Tibial artery (tissue), 4 donors: ENCODE results near the gene EID1.
A peak's percentile ranks its signal among the peaks of the same experiment; 100 is the strongest.

Experiments
- DNase-seq, 2 donors: peaks; one replicate each; pipeline ENCODE4 v3.0.0-alpha.2; 2019
- H3K27ac ChIP-seq, 2 donors: fragments of 200-600 bp; sonication (generic) in 1 of 2; 1 replicate in 1 of 2; 2 replicates in 1 of 2; pipeline ENCODE4 v1.5.1; 2018 to 2019; ENCODE audit warnings: mild to moderate bottlenecking in 1 of 2
- H3K27me3 ChIP-seq, 2 donors: fragments of 200-600 bp; sonication (generic) in 1 of 2; one replicate each; pipeline versions ENCODE4 v1.5.1 to v1.6.0; 2016 to 2019
- H3K36me3 ChIP-seq, 3 donors: fragments of 200-600 bp; sonication (generic) in 2 of 3; one replicate each; pipeline ENCODE4 v1.5.1; 2016 to 2019; ENCODE audit warnings: mild to moderate bottlenecking in 2 of 3
- H3K4me1 ChIP-seq, 4 donors: fragments of 200-600 bp; sonication (generic) in 2 of 4; 1 replicate in 3 of 4; 2 replicates in 1 of 4; pipeline ENCODE4 v1.5.1; 2016 to 2019
- H3K4me3 ChIP-seq, 2 donors: fragments of 200-600 bp; sonication (generic) in 1 of 2; 1 replicate in 1 of 2; 2 replicates in 1 of 2; pipeline ENCODE4 v1.5.1; 2018 to 2019; ENCODE audit warnings: mild to moderate bottlenecking in 2 of 2
- H3K9me3 ChIP-seq, 3 donors: fragments of 200-600 bp; sonication (generic) in 1 of 3; one replicate each; pipeline ENCODE4 v1.5.1; 2016 to 2019
- intact Hi-C: fragments of 100-400 bp; cut with DNase I; formaldehyde crosslinking; loops from one replicate; pipeline ENCODE4 v1.15.0; 2023; ENCODE audit warnings: low total_unique reads
- TF ChIP-seq, protein P1 (sequence below), 2 experiments: fragments of 200-600 bp in 1 of 2; fragments of 450-650 bp in 1 of 2; IDR thresholded peaks; one replicate each; pipeline ENCODE4 v1.5.1; 2017 to 2019; ENCODE audit warnings: antibody characterized with exemption in 2 of 2, mild to moderate bottlenecking in 1 of 2, moderate library complexity in 1 of 2

EID1 gene

GRCh38 chr15:48890375-48890972 lies 12.5 kb downstream of the EID1 start:
- intact Hi-C loops = no loop called here
- TF ChIP-seq, protein P1, sequence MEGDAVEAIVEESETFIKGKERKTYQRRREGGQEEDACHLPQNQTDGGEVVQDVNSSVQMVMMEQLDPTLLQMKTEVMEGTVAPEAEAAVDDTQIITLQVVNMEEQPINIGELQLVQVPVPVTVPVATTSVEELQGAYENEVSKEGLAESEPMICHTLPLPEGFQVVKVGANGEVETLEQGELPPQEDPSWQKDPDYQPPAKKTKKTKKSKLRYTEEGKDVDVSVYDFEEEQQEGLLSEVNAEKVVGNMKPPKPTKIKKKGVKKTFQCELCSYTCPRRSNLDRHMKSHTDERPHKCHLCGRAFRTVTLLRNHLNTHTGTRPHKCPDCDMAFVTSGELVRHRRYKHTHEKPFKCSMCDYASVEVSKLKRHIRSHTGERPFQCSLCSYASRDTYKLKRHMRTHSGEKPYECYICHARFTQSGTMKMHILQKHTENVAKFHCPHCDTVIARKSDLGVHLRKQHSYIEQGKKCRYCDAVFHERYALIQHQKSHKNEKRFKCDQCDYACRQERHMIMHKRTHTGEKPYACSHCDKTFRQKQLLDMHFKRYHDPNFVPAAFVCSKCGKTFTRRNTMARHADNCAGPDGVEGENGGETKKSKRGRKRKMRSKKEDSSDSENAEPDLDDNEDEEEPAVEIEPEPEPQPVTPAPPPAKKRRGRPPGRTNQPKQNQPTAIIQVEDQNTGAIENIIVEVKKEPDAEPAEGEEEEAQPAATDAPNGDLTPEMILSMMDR (IDR thresholded peaks at IDR 0.05) = no peak

DNA sequence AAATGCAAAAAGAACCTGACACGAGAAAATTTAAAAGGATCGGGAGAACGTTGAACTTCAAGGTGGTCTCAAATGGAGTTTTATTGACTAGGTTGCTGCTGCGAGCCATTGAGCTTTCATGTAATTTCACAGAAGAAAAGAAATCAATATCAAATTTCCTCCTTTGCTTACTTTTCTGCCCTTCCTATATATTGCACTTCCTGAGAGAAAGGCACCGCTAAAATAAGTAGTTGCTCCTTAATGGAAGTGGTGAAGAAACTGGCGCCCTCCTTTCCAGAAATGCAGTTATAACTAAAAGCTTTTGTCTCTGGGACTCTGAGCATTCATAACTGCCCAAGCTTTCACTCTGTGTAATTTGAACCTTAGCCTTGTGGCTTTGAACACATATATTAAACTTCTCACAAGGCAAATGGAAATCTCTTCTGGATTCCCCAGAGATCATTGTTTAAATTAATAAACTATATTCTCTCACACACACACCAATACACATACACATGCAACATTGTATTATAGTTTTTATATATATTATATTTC lies 13.4 kb downstream of the EID1 start:
- Histone ChIP-seq H3K4me1 (peaks cover 0 to 18% (median 0%) of the 10 kb centered on the region in 4 donors), H3K36me3 (no peaks in the 10 kb centered on the region), H3K4me3 (no peak overlapping the region), H3K27ac (no peak overlapping the region), H3K27me3 (no peaks in the 10 kb centered on the region), H3K9me3 (no peaks in the 10 kb centered on the region)
- TF ChIP-seq, protein P1 (IDR thresholded peaks at IDR 0.05) = no peak
- DNase-seq = no peak
- intact Hi-C loops = no loop called here

More at GRCh38 chr15:48890375-48890972, 12.5 kb downstream of the EID1 start:
- no peaks in the 10 kb centered on the region for H3K9me3 ChIP-seq
- no peak overlapping the region for H3K4me3 ChIP-seq
- no peak overlapping the region for H3K27ac ChIP-seq
- DNase-seq = no peak
- peaks cover 0 to 16% (median 0%) of the 10 kb centered on the region in 4 donors for H3K4me1 ChIP-seq
- H3K36me3 ChIP-seq = no peaks in the 10 kb centered on the region
- H3K27me3 ChIP-seq = no peaks in the 10 kb centered on the region

GRCh38 chr15:48893311-48893710 lies 15.4 kb downstream of the EID1 start:
- no peak overlapping the region for H3K4me3 ChIP-seq
- H3K36me3 ChIP-seq = no peaks in the 10 kb centered on the region
- no peaks in the 10 kb centered on the region for H3K27me3 ChIP-seq
- TF ChIP-seq, protein P1 (IDR thresholded peaks at IDR 0.05) = no peak
- intact Hi-C loops = no loop called here
- no peaks in the 10 kb centered on the region for H3K9me3 ChIP-seq
- no peak overlapping the region for H3K27ac ChIP-seq
- H3K4me1 ChIP-seq = peaks cover 0 to 28% (median 2%) of the 10 kb centered on the region in 4 donors
- no peak for DNase-seq

- intact Hi-C loops = no loop called here
- H3K27ac ChIP-seq = peak overlapping the region; percentile 60 to 62
- TF ChIP-seq, protein P1 (IDR thresholded peaks at IDR 0.05) = no peak
- H3K36me3 ChIP-seq = no peaks in the 10 kb centered on the region
- no peak for DNase-seq
- no peaks in the 10 kb centered on the region for H3K27me3 ChIP-seq
- H3K9me3 ChIP-seq = no peaks in the 10 kb centered on the region
- peak overlapping the region; percentile 36 to 37 for H3K4me3 ChIP-seq
- peaks cover 0 to 14% (median 2%) of the 10 kb centered on the region in 4 donors for H3K4me1 ChIP-seq
These were observed 19.2 kb downstream of the EID1 start for GRCh38 chr15:48896869-48897814.

DNA sequence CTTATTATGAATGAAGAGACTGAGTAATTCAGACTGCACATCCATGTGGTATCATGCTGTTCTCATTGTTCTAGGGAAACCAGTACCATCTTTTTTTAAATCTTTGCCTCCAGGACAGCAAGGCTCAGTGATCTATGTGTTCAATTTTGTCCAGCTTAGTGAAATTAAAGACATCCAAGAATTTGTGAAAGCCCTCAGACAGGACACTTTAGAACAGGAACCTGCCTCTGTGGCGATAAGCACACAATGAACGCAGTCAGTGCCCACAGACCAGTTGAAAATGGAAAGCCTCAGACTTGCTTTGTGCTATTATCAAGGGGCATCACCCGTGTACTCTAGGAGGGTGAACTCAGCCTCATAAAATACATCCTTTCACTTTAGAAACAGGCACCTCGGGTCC lies 20.1 kb downstream of the EID1 start:
- Histone ChIP-seq H3K36me3 (no peaks in the 10 kb centered on the region), H3K4me3 (no peak overlapping the region), H3K27me3 (no peaks in the 10 kb centered on the region), H3K9me3 (no peaks in the 10 kb centered on the region), H3K27ac (peak overlapping the region; percentile 60 to 62), H3K4me1 (peaks cover 0 to 14% (median 2%) of the 10 kb centered on the region in 4 donors)
- DNase-seq = no peak
- TF ChIP-seq, protein P1 (IDR thresholded peaks at IDR 0.05) = no peak
- intact Hi-C loops = no loop called here
